ENCODE data around the gene TBC1D26.
"Not testable (repeated sequence)": the region's sequence is repeated elsewhere in the genome, so short reads cannot be mapped to it uniquely, and the experiment has no call there.

GRCh38 chr17:15730535-15730934, 1.5 kb upstream of the TBC1D26 start:
- TF ChIP-seq ZNF558 (tag by site-specific recombination; IDR thresholded peaks at IDR 0.05); CTCF (tag by site-specific recombination; IDR thresholded peaks at IDR 0.05); ZNF645 (tag by site-specific recombination; IDR thresholded peaks at IDR 0.05); ZNF350 (tag by site-specific recombination; IDR thresholded peaks at IDR 0.05); ZNF837 (tag by site-specific recombination; IDR thresholded peaks at IDR 0.05); ZNF324 (tag by site-specific recombination; IDR thresholded peaks at IDR 0.05); ZNF791 (tag by site-specific recombination; IDR thresholded peaks at IDR 0.05); ZNF311 (tag by site-specific recombination; IDR thresholded peaks at IDR 0.05; ENCODE audit: borderline replicate concordance); ZNF202 (tag by site-specific recombination; IDR thresholded peaks at IDR 0.05; ENCODE audit: borderline replicate concordance); ZNF501 (tag by site-specific recombination; IDR thresholded peaks at IDR 0.05); ZBTB20 (tag by site-specific recombination; IDR thresholded peaks at IDR 0.05); ZNF530 (tag by site-specific recombination; IDR thresholded peaks at IDR 0.05; ENCODE audit: low read depth); ZNF704 (tag by site-specific recombination; IDR thresholded peaks at IDR 0.05); ZNF132 (tag by site-specific recombination; IDR thresholded peaks at IDR 0.05; ENCODE audit: borderline replicate concordance): not testable (repeated sequence)
